NCI-H146 treated with DMSO at 0.1 percent for 48 hours (cell line): ENCODE results near the gene TTC28.
"Not testable (repeated sequence)": the region's sequence is repeated elsewhere in the genome, so short reads cannot be mapped to it uniquely, and the experiment has no call there.

Experiments used
- DNase-seq: peaks from one replicate; lab custom pipeline; 2025; ENCODE audit not compliant: unreplicated experiment; lab: John Stamatoyannopoulos, UW

TTC28 gene

DNA sequence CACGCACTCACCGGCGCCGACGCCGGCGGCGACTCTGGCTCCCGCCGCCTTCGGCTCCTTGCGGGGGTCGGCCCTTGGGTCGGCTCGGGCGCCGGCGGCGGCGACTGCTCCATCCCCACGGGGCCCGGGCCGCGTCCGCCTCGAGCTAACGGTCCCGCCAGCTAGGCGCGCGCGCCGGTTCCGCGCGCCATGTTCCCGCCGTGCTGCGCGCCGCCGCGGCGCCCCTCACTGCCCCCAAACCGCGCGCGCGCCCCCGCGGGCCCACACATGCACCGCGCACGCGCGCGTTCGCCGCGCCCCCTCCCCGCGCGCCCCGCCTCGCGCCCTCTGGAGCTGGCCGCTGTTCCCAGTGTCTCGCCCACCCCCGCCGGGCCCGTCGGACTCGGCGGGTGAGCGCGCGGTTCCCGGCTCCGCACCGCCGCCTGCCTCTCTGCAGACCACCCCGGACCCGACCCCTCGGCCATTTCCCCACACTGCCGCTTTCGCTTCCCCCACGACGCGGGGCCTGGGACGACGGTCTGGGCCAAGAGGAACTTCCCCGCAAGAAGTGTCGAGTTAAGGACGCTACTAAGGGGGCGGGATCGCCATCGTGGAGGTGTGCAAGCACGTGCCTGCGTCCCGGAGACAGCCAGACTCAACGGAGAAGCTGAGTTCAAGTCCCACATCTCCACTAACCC lies at the start of gene TTC28:
Gene TTC28 (minus strand): TSS at position 230 of the 677 bp plus-strand sequence. CDS start 117 bp downstream, at position 113.
- DNase-seq = not testable (repeated sequence)

DNA sequence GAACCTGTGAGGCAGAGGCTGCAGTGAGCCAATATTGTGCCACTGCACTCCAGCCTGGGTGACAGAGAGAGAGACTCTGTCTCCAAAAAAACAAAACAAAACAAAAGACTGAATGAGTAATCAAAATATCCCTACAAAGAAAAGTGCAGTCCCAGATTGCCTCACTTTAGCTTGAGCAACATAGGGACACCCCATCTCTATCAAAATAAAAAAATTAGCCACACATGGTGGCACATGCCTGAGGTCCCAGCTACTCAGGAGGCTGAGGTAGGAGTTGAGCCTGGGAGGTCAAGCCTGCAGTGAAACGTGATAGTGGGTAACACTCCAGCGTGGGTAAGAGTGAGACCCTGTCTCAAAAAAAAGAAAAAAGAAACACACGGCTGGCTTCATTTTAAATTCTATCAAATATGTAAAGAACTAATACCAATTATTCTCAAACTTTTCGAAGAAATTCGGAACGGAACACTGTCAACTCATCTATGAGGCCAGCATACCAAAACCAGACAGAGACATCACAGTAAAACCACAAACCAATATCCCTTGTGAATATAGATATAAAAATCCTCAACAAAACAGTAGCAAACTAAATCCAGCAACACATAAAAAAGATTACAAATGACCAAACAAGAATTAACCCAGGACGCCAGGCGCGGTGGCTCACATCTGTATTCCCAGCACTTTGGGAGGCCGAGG lies 49.1 kb upstream of the TTC28 start:
- no peak for DNase-seq

DNA sequence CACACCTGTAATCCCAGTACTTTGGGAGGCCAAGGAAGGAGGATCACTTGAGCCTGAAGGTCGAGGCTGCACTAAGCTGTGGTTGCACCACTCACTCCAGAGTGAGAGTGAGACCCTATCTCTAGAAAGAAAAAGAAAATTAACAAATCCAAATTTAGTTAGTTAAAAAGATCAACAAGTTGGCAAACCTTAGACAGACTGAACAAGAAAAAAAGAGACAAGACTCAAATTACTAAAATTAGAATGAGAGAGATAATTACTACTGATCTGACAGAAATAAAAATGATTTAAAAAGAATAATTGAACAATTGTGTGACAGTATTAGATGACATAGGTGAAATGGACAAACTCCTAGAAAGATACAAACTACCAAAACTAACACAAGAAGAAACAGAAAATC lies 48.4 kb upstream of the TTC28 start:
- no peak for DNase-seq

DNA sequence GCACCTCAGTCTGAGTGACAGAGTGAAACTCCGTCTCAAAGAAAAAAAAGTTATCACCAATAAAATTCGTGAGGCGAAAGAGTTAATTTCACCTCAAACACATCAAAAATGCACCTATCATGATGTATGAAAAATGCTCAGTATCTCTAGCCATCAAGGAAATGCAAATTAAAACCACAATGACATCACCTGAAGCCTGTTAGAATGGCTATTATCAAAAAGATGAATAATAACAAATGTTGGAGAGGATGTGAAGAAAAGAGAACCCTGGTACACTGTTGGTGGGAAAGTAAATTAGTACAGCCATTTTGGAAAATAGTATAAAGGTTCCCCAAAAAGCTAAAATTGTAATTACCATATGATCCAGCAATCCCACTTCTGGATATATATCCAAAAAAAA lies 38.4 kb upstream of the TTC28 start:
- no peak for DNase-seq

DNA sequence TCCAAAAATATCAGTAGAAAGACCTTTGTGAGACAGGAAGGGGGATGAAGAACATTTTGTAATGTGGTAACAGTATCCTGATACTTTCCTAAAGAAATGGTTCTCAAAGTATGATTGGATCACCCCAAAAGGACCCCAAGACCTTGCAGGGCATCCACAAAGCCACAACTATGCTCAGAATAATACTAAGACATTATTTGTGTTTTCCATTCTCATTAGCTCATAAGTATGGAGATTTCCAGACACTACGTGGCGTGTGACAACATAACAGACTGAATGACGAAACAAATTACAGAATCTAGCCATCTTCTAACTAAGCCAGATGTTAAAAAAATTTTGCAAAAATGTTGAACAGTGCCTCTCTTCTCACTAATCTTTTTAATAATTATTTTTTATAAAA lies 37.0 kb upstream of the TTC28 start:
- no peak for DNase-seq

DNA sequence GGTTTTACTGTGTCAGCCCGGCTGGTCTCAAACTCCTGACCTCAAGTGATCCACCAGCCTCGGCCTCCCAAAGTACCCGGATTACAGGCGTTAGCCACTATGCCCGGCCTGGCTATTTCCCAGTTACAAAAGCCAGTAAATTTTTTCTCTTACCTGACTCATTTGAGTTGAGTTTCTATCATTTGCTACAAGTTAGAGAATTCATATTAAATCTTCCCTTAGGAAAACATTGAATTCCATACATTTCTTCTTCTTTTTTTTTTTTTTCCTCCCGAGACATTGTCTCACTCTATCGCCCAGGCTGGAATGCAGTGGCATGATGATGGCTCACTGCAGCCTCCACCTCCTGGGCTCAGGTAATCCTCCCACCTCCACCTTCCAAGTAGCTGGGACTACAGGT lies 36.0 kb upstream of the TTC28 start:
- DNase-seq = no peak

DNA sequence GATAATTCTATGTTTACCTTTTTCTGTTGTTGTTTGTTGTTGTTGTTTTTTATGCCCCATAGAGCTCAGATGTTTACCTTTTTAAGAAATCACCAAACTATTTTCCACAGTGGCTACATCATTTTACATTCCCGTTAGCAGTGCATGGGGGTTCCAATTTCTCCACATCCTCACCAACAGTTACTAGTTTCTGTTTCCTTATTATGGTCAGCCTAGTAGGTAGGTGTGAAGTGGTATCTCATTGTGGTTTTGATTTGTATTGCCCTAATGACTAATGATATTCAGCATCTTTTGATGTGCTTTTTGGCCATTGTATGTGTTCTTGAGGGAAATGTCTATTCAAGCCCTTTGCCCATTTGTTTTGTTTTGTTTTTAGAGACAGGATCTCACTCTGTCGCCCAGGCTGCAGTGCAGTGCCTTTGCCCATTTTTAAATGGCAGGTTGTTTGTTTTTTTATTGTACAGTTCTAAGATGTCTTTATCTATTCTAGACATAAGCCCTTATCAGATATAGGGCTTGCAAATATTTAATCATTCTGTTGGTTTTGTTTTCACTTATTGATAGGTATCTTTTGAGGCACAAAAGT lies 34.5 kb upstream of the TTC28 start:
- no peak for DNase-seq

DNA sequence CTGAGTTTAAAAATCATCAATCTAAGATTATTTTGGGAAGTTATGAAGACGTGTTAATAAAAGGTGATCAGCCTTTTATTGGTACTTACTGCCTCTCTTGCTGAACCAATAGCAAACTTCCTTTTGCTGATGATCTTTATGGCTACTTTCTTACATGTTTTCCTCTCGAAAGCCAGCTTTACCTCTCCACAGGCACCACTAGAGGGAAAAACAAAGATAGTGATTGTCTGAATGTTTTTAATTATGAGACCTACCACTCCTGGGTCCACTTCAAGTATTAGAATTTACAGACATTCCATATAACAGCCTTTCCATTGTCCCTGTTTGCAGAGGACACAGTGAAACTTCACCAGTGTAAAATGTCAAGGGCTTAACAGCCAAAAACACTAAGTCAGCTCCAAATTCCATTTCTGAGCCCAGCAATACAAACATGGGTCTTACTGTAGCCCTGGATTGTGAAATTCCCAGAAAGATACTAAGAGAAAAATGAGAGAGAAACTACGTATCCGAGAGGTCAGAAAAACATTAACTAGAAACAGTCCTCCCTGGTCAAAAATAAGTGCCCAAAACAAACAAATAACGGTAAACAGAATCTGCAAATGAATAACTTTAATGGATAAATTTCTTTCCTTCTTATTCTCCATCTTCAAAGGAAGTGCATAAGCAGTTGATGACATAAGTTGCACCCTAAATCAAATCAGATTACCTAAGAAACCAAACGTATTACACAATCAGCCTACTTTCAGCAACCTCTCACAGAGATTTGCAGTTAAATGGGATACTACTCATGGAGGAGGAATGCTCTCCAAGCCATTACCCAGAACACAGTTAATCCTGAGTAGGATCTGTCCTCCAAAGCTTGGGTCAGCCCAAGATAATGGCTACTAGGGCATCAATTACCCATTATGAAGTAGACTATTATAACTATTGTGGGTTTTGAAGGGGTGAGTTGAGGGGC lies 32.5 kb upstream of the TTC28 start:
- no peak for DNase-seq

DNA sequence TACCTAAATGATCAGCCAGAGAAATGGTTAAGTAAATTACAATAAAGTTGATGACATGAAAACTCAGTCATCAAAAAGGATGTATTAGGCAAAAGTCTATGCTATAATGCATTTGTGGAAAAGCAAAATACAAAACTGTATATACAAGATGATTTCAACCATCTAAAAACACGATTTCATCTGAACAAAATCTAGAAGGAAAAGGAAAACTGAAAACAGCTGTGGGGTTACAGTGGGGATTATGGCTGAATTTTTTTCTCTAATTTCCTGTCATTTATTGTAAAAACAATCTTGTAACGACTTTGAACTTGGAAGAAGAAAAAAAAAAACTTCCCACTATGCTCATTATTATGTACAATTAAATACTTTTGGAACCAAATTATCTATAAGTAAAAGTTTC lies 31.7 kb upstream of the TTC28 start:
- DNase-seq = no peak

DNA sequence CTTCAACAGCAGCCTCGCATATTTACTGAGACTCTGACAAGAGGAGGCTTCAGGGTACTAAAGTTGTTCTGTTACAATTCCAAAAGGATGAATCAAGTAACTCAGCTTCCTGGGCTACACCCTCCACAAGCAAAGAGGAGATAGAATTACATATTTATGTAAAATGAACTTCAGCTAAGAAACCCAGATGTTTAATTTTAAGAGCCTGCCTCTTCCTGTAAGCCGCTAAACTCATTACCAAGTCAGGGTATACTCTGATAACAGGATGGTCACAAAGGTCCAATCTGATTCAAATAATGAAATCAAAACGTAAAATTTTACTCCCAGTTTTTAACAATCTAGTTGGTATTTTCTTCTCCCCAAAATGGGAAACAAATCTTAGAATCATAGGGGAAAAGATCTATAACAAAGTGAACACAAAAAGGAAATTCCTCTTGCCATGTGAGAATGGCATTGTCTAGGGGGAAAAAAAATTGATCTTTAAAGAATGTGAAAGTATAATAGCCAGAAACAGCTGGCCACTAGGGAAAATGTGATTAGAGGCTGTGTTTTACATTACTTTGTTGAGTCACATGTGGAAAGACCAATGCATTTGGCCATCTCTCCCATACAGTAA lies 31.0 kb upstream of the TTC28 start:
- DNase-seq = no peak

DNA sequence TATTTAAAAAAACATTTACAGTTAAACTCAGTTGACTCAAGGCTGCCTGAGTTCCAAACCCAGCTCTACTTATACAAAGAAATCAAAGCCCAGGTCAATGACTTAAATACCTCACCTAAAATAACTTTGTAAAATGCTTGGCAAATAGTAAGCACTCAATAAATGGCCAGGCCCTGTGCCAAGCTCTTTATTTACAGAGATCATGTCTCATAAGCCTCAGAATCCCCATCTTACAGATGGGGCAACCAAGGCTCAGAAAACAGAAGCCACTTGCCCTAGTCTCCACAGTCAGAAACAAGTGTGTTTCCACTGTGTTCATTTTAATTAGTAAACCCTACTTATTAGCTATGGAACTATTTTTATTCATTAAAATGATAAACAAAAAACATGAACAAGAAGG lies 30.5 kb upstream of the TTC28 start:
- DNase-seq = no peak

DNA sequence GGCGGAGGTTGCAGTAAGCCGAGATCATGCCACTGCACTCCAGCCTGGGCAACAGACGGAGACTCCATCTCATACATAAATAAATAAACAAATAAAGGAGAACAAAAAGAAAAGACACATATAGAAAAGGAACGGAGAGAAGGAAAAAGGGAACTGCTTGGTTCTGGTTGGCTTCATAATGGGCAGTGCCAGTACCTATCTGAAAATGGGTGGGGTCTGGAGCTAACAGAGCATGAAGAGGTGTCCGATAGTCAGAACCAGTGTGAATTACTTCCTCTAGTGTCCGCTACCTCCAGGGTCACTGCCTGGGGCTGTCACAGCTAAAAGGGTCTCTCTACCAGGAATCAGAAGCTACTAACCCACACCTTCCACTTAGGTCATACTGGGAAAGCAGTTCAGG lies 27.2 kb upstream of the TTC28 start:
- DNase-seq = no peak

DNA sequence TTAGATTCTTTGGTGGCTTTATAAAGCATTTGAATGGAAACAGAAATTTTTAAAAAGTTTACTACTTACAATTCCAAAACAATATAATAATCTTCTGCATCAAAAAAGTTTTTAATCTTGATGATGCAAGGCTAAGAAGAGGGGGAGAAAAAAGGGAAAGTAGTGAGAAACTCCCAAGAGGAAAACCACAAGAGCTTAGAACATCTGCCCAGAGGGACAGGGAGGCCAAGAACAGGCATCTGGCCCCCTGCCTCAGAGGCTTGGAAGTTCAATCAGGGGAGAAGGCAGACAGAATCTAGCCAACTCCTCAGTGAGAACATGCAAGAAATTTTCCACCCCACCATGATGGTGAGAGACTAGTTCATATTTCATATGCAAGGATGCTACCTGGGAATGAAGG lies 23.8 kb upstream of the TTC28 start:
- no peak for DNase-seq

DNA sequence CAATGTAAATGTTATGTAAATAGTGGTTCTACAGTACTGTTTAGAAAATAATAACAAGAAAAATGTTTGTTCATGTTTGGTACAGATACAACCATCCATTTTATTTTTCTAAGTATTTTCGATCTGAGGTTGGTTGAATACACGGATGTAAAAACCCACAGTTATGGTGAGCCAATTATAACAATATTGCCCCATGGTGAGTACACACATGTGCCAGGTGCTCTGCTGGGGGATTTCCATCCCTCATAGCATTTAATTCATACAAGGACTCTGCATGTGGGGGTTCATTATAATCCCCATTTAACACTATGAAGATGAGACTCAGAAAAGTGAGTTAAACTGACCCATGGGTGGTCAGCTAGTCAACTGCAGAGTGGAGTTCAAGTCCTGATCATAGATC lies 23.3 kb upstream of the TTC28 start:
- no peak for DNase-seq

DNA sequence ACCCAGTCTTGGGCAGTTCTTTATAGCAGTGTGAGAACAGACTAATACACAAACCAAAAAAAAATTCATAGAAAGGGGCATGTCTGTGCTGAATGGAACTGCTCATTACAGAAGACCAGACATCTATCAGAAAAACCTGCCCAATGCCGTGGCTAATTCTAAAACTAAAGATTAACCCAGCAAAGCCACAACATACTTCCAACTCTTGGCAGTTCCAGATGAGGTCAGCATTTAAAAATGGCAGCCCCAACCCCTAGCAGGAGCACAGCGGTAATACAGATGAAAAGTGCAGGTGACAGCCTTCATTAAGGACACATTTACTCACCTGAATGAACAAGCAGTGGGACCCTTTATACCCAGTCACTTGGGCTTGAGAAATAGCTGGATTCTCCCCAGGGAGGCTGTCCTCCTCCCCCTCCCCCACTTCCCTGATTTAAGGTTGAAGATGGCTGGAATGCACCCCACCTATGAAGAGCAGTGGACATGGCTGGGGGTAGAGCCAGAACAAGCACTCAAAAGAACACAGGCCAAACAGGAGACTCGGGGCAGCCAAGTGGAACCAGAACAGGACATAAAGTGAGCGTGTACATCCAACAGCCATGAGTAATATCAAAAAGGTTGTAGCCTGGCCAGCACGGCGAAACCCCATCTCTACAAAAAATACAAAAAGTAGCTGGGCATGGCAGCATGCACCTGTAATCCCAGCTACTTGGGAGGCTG lies 13.6 kb upstream of the TTC28 start:
- not testable (repeated sequence) for DNase-seq

DNA sequence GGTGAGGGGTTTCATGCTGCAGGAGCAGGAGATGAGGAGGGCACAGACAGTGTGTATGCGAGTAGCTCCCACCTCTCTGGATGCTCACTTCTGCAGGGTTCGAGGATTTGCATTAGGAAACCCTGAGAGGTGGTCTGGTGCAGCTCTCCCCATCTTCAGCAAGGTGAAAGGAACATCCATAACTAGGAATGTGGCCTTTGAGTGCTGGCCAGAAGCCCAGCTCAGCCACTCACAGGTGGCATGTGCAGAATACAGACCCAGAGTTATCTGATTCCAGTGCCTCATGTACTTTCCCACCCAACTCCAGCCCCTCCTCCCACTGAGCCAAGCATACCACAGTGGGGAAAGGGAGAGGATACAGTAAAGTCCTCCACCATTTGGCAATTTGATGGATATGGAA lies 10.2 kb upstream of the TTC28 start:
- not testable (repeated sequence) for DNase-seq

DNA sequence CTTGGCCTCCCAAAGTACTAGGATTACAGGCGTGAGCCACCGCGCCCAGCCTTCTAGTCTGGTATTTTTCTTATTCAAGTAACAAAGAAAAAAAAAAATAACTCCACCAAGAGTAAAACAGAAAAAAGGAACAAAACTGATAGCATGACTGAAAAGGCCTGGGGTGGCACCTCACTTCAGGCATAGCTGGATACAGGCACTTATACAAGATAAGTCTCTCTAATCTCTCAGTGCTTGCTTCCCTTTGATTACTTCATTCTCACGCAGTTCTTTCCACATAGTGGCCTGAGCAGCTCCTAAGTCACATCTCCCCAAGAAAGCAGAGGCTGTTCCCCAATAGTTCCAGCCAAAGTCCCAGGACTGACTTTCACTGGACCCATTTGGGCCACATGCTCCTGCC lies 3.3 kb upstream of the TTC28 start:
- DNase-seq = not testable (repeated sequence)

DNA sequence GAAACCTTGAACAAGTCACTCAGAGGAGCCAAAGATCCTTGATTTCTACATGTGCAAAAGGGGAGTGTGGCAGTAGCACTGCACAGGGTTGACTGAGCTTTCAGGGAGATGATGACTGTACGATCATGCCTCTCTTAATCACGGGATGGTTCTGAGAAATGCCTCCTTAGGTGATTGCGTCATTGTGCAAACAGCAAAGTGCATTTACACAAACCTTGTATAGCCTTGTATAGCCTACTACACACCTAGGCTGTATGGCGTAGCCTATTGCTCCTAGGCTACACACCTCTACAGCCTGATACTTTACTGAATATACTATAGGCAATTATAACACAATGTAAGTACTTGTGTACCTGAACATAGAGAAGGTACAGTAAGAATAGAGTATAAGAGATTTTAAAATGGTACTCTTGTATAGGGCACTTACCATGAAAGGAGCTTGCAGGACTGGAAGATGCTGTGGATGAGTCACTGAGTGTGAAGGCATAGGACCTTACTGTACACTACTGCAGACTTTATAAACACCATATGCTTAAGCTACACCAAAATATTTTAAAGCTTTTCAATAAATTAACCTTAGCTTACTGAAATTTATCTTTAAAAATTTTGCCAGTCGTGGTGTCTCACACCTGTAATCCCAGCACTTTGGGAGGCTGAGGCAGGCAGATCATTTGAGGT lies 1.3 kb upstream of the TTC28 start:
- not testable (repeated sequence) for DNase-seq

DNA sequence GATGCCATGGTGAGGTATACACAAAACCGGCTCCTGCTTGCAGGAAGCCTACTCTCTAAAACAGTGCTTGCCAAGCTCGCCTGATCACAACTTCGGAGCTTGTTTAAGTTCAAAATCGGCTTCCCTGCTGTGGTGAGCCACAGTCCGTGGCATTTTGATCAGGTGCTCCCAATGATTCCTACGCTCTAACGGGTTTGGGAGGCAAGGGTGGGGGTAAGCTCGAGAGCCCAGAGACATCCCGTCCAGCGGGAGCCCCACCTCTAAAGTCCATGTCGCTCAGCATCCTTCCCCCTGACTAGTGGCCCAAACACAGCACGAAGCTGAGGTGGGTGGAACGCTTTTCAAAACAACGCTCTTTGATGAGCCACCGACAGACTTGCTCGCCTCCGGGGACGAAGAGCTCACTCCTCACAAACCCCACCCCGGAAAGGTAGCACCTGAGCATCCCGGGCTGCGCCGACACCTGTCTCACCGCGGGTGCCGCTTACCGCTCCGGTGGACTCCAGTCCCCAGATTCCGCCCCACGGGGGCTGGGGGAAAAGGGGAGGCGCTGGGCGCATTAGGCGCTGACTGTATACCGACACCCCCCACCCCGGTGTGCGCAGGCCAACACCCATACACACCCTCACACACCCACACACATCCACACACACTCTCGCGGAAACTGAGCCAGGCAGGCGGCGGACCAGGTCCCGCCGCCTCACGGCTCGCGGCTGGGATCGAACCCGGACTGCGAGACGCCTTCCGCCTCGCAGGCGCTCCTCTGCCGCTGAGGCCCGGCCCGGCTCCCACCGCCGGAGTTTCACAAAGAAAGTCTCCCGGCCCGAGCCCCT lies 646 bp downstream of the TTC28 start:
- not testable (repeated sequence) for DNase-seq
